Measurements from ENCODE around the gene AKAP10. TPM values are rescaled to one million over a fixed set of nuclear protein-coding genes. Genes with fewer than 3 reads are reported as not detected.
"Not testable (repeated sequence)": the region's sequence is repeated elsewhere in the genome, so short reads cannot be mapped to it uniquely, and the experiment has no call there.

The AKAP10 gene
- total RNA-seq, 1 donor from 2014 or later: 51.5 TPM

DNA sequence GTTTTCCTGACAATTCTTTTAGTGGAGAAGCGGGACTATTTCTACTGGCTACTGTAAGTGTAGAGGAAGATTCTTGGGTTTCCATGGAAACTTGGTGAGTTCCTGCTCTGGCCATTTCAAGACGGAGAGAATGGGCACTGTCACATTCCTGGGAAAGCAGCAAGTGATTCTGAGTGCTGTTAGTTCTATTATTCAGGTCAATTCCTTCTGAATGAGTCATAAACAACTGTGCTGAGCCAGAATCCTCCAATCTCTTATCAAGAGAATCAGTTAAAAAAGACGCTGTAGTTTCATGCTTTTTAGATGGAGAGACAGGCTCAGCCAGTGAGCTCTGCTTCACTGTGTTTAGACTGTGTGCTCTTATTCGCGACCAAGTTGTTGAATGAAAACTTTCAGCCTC, 19.6 kb downstream of the AKAP10 start:
- POLR2A ChIA-PET: no interaction called here
- CTCF ChIA-PET: no interaction called here
- no peaks in the 10 kb centered on the region for H3K27me3 Mint-ChIP-seq
- no peak overlapping the region for H3K4me3 Mint-ChIP-seq
- H3K36me3 Mint-ChIP-seq (ENCODE audit: low read depth): peaks cover 75% of the 10 kb centered on the region
- intact Hi-C loops (cut with micrococcal nuclease): no loop called here
- DNase-seq: no peak
- ATAC-seq (ENCODE audit: low read depth): no peak
- TF ChIP-seq CTCF (IDR thresholded peaks at IDR 0.05): no peak
- H3K9me3 Mint-ChIP-seq: no peaks in the 10 kb centered on the region
- H3K27ac Mint-ChIP-seq: no peak overlapping the region
- peaks cover 19% of the 10 kb centered on the region for H3K4me1 Mint-ChIP-seq

DNA sequence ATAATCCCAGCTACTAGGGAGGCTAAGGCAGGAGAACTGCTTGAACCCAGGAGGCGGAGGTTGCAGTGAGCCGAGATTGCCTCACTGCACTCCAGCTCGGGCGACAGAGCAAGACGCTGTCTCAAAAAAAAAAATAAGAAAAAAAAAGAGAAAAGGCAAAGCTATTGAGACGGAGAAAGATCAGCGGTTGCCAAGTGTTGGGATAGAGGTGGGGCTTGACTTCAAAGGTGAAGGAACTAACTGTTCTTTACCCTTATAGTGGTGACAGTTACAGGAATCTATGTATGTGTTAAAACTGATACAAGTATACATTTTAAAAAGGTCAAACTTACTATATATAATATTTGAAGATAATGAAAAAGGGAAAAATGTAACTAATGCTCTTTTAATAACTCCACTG, 22.5 kb downstream of the AKAP10 start:
- no peaks in the 10 kb centered on the region for H3K9me3 Mint-ChIP-seq

GRCh38 chr17:19951411-19951810, 26.2 kb downstream of the AKAP10 start:
- H3K27me3 Mint-ChIP-seq; H3K9me3 Mint-ChIP-seq; DNase-seq; CTCF ChIA-PET; H3K27ac Mint-ChIP-seq; H3K4me3 Mint-ChIP-seq; POLR2A ChIA-PET; ATAC-seq (ENCODE audit: low read depth); intact Hi-C loops (cut with micrococcal nuclease): not testable (repeated sequence)
- H3K36me3 Mint-ChIP-seq (ENCODE audit: low read depth): peaks cover 62% of the 10 kb centered on the region
- peaks cover 34% of the 10 kb centered on the region for H3K4me1 Mint-ChIP-seq

More for the DNA sequence above, 22.5 kb downstream of the AKAP10 start:
- DNase-seq (no peak), ATAC-seq (ENCODE audit: low read depth) (no peak)
- ChIA-PET CTCF (no interaction called here), POLR2A (no interaction called here)
- H3K36me3 Mint-ChIP-seq (ENCODE audit: low read depth): peaks cover 60% of the 10 kb centered on the region
- no peak overlapping the region for H3K4me3 Mint-ChIP-seq
- intact Hi-C loops (cut with micrococcal nuclease): no loop called here
- TF ChIP-seq CTCF (IDR thresholded peaks at IDR 0.05): no peak
- no peak overlapping the region for H3K27ac Mint-ChIP-seq
- H3K27me3 Mint-ChIP-seq: no peaks in the 10 kb centered on the region
- H3K4me1 Mint-ChIP-seq: peaks cover 23% of the 10 kb centered on the region

DNA sequence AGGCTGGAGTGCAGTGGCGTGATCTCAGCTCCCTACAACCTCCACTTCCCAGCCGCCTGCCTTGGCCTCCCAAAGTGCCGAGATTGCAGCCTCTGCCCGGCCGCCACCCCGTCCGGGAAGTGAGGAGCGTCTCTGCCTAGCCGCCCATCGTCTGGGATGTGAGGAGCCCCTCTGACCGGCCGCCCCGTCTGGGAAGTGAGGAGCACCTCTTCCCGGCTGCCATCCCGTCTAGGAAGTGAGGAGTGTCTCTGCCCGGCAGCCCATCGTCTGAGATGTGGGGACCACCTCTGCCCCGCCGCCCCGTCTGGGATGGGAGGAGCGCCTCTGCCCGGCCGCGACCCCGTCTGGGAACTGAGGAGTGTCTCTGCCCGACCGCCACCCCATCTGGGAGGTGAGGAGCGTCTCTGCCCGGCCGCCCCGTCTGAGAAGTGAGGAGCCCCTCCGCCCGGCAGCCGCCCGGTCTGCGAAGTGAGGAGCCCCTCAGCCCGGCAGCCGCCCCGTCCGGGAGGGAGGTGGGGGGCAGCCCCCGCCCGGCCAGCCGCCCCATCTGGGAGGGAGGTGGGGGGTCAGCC, 26.9 kb downstream of the AKAP10 start:
- Mint-ChIP-seq H3K4me1 (peaks cover 29% of the 10 kb centered on the region), H3K36me3 (ENCODE audit: low read depth) (peaks cover 56% of the 10 kb centered on the region)
- H3K27ac Mint-ChIP-seq; H3K4me3 Mint-ChIP-seq; ATAC-seq (ENCODE audit: low read depth); H3K27me3 Mint-ChIP-seq; POLR2A ChIA-PET; DNase-seq; H3K9me3 Mint-ChIP-seq; intact Hi-C loops (cut with micrococcal nuclease); CTCF ChIA-PET: not testable (repeated sequence)

- ATAC-seq (ENCODE audit: low read depth) (no peak), DNase-seq (no peak)
- Mint-ChIP-seq H3K36me3 (ENCODE audit: low read depth) (peaks cover 57% of the 10 kb centered on the region), H3K27ac (no peak overlapping the region), H3K27me3 (no peaks in the 10 kb centered on the region), H3K4me1 (peaks cover 20% of the 10 kb centered on the region), H3K4me3 (no peak overlapping the region), H3K9me3 (no peaks in the 10 kb centered on the region)
- no peak for TF ChIP-seq CTCF (IDR thresholded peaks at IDR 0.05)
- ChIA-PET CTCF (no interaction called here), POLR2A (no interaction called here)
- intact Hi-C loops (cut with micrococcal nuclease): no loop called here
Measured at GRCh38 chr17:19948116-19948943, 29.3 kb downstream of the AKAP10 start.

- POLR2A ChIA-PET: no interaction called here
- H3K27ac Mint-ChIP-seq: no peak overlapping the region
- H3K27me3 Mint-ChIP-seq: no peaks in the 10 kb centered on the region
- no peak for TF ChIP-seq CTCF (IDR thresholded peaks at IDR 0.05)
- peaks cover 20% of the 10 kb centered on the region for H3K4me1 Mint-ChIP-seq
- DNase-seq: no peak
- H3K9me3 Mint-ChIP-seq: no peaks in the 10 kb centered on the region
- no peak overlapping the region for H3K4me3 Mint-ChIP-seq
- intact Hi-C loops (cut with micrococcal nuclease): no loop called here
- H3K36me3 Mint-ChIP-seq (ENCODE audit: low read depth): peaks cover 59% of the 10 kb centered on the region
- no peak for ATAC-seq (ENCODE audit: low read depth)
- CTCF ChIA-PET: no interaction called here
Measured at GRCh38 chr17:19946921-19947320, 30.7 kb downstream of the AKAP10 start.
